DOHH2 (cell line): ENCODE data around the gene CDAN1.

Experiments used
- EZH2phosphoT487 ChIP-seq: fragments of 200-600 bp; sonication (generic); IDR thresholded peaks from 2 replicates; pipeline ENCODE4 v1.6.1; 2017; ENCODE audit warnings: borderline replicate concordance, mild to moderate bottlenecking, antibody characterized with exemption, low read length, moderate library complexity, mixed read lengths
- TF ChIP-seq, protein P1 (sequence below): fragments of 200-600 bp; sonication (generic); IDR thresholded peaks from one replicate; pipeline ENCODE4 v1.5.1; 2014; ENCODE audit warnings: antibody characterized with exemption, mild to moderate bottlenecking, low read depth, low read length; ENCODE audit not compliant: poor library complexity, severe bottlenecking

GRCh38 chr15:42716125-42716524 is 20.8 kb downstream of the CDAN1 start:
- TF ChIP-seq, protein P1, sequence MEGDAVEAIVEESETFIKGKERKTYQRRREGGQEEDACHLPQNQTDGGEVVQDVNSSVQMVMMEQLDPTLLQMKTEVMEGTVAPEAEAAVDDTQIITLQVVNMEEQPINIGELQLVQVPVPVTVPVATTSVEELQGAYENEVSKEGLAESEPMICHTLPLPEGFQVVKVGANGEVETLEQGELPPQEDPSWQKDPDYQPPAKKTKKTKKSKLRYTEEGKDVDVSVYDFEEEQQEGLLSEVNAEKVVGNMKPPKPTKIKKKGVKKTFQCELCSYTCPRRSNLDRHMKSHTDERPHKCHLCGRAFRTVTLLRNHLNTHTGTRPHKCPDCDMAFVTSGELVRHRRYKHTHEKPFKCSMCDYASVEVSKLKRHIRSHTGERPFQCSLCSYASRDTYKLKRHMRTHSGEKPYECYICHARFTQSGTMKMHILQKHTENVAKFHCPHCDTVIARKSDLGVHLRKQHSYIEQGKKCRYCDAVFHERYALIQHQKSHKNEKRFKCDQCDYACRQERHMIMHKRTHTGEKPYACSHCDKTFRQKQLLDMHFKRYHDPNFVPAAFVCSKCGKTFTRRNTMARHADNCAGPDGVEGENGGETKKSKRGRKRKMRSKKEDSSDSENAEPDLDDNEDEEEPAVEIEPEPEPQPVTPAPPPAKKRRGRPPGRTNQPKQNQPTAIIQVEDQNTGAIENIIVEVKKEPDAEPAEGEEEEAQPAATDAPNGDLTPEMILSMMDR: no peak
- no peak for TF ChIP-seq EZH2phosphoT487
